NCI-H146 (cell line): ENCODE data around the gene MAP3K4.
"Not testable (repeated sequence)": the region's sequence is repeated elsewhere in the genome, so short reads cannot be mapped to it uniquely, and the experiment has no call there.

Source experiments
- DNase-seq: peaks from one replicate; lab custom pipeline; 2025; lab: John Stamatoyannopoulos, UW

Gene MAP3K4

DNA sequence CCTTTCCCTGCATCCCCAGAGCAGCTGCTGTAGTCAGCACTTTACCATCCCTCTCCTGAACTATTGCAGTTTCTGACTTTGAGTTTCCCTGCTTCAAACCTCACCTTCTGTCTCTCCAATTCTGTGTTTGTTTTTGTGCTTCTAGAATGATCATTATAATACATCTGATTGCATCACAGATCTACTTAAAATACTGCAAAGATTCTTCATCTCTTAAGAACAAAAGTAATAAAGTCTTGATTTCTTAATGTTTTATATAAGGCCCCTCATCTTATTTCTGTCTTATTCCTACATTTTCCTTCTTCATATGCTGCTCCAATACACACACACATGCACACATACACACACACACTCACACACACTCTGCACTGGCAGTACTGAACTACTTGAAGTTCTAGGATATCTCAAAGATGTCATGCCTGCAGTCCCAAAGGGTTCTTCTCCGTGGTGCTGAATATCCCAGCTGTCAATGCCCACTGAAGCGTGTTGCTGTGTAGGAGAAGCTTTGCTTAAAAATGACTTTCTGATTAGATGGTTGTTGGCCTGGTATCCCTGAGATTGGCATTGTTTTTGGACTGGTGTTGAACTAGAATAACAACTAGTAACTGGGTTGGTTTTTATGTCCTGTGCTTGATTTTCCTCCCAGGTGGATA, 97.2 kb downstream of the MAP3K4 start:
- no peak for DNase-seq

DNA sequence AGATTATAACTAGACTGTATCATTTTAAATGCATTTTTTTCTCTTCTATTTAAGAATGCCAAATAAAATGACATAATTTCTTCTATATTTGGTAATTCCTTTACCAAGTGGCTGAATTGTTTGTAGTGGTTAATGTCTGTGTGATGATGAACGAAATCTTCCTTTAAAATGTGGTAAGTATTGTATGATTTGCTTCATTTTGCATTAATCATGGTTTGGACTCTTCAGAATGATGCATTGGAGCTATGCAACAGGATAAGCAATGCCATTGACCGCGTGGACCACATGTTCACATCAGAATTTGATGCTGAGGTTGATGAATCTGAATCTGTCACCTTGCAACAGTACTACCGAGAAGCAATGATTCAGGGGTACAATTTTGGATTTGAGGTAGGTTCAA, 99.6 kb downstream of the MAP3K4 start:
- no peak for DNase-seq

DNA sequence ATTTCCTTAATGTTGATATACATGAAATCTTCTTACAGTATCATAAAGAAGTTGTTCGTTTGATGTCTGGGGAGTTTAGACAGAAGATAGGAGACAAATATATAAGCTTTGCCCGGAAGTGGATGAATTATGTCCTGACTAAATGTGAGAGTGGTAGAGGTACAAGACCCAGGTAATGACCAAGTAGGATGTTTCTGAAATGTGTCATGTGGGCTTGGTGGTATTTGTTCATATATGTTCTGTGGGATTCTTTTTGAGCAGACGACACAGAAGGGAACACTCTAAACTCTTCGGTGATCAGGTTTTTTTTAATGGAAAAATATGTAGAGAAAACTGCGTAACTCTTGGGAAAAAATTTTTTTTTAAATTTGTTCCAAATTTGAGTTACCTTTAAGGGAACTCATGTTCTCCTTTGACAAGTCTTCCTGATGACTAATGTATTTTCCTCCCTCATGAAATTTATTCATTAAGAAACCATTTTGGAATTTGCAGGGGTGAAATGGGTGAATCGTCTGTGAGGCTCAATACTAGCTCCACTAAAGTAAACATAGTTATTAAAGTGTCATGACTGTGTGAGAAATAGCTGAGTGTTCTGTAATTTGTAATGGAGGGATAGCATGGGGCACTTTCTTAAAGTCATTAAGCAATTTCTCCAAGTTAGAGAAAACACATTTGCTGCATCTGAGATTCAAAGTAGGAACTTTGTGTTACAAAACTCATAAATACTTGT, 100.6 kb downstream of the MAP3K4 start:
- no peak for DNase-seq

DNA sequence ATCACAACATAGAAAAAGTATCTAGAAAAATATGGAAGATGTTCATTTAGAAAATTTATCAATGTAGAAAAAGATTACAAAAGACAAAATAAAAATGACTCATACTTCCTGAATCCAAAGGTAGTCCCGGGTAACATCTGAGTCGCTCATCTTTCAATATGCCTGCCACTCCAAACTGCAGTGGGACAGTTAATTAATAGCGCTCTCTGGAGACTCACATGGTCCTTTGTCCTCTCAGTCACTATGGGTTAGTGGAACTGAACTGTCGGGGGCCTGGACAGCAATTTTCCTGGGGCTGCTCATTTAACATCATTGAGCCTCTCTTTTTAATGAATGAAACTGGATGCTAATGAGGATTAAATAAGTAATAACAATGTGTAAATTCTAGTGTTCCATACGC, 103.4 kb downstream of the MAP3K4 start:
- no peak for DNase-seq

DNA sequence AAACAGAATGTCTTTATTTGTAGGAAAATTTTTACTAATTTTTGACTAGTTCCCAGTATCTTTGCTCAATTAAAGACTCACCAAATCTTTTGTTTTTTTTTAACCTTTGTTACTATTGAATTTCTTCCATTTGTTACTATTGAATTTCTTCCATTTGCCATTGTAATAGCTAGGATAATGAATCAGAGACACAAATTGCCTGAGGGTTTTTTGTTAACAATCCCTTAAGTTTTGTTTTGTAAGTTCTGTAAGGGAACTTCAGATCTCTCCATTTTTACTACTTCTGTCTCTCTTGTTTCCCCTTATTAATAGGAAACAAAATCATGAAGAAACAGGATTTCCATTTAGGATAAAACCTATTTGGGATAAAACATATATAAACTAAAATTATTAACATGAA, 104.3 kb downstream of the MAP3K4 start:
- DNase-seq, result no peak

DNA sequence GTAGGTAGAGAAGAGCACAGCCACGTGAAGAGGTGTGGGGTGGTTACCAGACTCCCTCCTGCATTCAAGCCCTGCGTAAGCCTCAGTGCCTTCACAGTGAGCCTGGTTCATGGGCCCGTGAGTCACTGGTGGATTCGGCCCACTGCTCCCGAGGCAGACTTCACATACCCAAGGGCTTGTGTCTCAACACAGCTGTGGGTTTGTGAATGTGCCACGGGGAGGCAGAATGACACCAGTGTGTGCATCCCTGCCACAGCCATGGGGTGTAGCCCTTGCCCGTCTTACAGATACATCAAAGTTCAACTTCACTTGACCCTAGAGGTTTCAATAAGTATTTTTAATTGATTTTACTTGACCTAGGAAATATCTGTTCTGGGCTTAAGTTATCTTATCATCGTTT, 108.5 kb downstream of the MAP3K4 start:
- DNase-seq, result no peak

DNA sequence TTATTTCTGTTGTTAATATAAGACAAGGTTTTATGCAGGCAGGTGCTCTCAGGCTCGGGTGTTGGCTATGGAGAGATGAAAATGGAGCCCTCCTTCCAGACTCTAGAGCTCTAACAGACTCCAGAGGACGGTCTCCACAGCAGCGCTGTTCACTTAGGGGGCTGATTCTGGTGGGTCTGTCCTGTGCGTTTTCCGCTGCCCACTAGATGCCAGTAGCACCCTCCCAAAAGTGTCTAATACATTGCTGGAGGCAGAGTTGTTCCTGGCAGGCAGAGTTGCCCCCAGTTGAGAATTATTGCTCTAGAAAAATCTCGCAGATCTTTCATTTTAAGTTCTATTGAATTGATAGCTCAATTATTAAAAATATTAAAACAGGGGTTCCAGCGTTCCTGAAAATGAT, 109.9 kb downstream of the MAP3K4 start:
- DNase-seq, result peak; percentile 22

DNA sequence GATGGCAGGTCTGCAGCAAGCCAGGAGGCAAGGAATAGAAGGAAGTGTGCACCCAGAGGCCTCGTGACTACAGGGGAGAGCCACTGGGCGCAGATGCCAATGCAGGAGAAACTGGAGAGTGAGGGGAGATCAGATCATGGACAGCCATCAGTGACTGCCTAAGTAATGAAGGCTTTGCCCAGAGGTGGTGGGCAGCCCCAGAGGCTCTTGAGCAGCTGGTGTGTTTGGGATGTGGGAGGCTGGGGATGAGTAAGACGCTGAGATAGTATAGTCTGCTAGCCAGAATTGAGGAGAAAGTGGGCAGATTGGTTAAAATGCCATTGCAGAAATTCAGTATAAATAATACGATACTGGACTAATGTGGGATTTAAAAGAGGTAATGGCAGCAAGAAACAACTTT, 111.9 kb downstream of the MAP3K4 start:
- no peak for DNase-seq

DNA sequence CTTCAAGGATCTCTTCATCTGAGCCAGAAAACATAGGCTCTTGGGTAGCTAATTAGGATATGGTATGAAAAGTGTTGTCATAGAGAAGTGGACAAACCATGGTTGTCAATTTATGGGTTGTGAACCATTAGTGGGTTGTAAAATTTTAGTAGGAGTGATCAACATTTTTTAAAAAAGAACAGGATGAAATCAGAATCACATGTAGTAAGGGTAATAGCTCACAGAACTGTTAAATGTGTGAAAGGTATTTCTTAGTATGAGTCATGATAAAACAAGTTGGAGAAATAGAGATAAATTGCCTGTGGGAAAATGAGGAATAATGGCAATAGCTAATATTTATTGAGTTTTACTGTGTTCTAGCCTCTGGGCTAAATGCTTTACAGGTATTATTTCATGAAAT, 113.4 kb downstream of the MAP3K4 start:
- DNase-seq, result no peak

DNA sequence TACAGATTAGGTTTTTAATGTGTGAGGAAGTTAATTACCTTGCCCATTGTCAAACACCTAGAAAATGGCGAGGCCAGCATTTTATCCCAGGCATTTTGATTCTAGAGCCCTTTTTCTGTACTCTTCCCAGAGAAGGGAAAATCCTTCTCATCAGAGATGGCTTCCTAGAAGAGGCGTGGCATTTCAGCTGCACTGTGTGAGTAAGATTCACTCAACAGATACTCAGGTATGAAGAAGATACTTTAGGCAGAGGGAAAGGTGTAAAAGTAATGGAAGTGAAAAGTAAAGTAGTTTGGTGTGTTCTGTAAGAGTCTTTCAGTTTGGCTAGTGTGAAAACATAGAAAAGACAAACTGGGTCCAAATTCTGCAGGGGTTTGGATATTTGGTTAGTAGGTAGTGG, 113.8 kb downstream of the MAP3K4 start:
- no peak for DNase-seq

DNA sequence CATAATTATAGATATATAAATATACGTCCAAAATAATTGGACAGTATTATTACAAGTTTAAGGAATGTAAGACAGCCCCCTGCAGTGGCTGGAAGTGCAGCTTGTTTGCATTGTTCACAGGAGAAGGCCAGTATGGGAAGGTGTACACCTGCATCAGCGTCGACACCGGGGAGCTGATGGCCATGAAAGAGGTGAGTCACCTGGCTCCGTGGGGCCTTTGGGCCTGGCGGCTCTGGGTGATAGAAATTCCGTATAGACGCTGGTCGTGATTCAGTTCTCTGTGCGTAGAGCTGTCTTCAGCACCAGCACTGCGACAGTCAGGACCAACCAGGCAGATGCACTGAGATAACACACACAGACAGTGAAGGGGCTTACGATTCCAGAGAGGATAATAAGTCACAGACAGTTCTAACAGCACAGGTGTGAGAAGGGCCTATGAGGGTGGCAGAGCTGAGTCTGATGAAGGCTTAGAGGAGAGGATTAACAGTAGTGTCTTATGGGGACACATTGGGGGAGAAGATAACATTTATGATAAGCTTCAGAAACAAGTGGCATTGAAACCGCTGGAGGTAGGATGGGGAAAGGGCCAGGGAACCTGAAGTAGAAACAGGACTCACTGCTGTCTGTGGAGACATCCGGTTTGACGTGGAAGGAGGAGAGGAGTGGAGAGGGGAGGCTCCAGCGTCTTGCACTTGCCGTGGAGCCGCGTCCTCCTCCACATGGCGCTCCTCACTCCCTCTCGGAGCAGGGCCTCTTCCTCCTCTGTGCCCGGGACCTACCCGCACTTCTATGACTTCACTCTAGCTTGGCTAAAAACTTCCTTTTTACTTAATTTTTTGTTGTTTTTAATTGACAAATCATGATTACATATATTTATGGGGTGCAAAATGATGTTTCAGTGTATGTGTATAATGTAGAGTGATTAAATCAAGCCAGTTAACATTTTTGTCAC, 116.5 kb downstream of the MAP3K4 start:
- peak; percentile 32 for DNase-seq

DNA sequence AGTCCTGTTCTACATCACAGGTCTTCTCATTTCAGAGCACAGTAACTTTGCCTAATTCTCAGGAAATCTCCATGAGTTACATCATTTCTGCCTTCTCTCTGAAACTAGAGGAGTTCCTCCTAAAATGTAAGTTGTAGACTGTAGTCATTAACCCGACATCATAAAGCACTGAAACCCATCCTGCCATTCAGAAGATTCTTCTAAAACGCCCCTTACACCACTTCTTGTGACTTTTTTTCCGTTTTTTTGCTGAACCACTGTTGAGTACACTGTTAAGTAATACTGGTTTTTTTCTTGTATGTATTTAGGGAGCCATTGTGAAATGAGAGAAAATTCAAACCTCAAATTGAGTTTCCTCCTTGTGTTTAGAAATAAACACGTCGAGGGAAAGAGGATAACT, 117.3 kb downstream of the MAP3K4 start:
- DNase-seq, result no peak

DNA sequence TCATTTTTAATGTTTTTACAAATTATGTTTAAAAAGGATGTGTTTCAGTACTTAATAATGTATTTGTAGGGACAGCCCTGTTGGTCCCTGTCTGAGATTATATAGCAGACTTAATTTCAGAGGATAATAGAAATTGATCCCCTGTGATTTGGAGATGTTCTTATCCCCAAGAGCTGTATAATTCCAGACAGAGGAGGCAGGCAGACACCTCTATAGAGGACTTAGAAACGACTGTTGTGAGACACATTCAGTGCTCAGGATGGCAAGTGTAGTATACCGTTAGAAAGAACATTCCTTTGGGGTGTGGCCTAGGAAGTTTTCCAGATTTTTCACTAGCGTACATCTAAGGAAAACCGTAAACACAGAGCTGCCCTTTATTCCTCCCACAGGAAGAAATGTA, 117.8 kb downstream of the MAP3K4 start:
- no peak for DNase-seq

DNA sequence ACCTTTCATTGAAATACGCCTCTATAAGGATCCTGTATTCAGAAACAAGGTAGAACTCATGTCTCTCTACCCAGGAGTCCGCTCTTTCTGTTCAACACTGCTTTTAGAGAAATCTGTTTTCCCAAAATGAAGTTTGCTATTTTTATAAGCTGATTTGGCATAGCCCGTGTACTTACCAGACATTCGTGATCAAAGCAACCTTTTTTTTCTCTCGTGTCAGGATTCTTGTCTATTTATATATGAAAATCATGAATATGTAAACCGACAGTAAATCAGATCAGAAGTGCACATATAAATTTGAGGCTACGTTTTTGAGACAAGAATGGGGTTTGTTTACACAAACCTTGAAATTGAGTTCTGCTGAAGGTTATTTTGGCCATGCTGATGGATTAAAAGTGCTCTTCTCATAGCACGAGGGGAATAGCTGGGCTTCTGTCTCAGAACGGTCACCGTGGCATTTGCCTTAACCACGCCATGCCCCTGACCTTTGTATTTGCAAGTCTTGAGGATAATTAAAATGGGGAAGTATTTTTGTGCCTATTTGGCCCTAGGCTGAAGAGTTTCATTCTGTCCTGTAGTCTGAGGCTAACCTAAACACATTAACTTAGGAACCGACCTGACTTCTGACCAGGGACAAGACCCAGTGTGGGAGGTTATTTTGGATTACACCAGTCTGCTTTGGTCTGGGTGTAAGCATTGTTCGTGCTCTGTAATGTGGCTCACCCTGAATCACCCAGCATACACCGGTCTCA, 118.6 kb downstream of the MAP3K4 start:
- no peak for DNase-seq

DNA sequence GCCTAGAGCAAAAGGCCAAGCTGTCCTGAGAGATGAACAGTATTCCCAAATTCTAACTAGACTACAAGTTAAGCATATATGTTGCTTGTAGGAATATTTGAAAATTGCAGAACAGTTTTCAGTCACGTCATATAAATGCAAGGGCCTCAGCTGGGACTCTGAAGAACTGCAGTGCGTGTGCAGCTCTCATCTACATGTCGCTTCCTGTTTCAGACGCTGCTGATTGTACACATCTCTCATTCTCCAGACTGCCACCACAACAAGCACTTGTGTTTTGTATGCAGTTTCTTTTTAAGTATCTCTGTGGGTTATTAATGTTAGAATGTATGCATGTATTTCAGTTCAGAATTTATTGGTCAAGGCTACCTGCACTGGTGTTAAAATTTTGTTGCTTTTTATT, 119.7 kb downstream of the MAP3K4 start:
- DNase-seq, result no peak

DNA sequence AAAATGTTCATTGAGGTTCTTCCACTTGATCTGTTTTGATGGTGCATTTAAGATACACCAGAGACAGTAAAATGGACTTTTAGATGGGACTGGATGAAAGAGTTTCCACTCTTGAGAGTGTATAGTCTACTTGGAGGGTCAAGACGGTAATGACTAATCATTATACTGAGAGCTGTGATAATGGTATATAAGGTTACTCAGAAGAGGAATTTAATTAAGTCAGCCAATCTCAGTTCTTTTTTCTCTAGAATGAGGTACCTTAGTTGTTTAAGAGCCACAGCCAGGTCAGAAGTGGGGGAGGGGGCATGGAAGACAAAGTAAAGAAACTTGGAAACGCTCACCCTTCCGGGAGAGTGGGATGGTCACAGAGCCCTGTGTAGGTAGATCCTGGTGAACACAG, 123.9 kb downstream of the MAP3K4 start:
- no peak for DNase-seq

DNA sequence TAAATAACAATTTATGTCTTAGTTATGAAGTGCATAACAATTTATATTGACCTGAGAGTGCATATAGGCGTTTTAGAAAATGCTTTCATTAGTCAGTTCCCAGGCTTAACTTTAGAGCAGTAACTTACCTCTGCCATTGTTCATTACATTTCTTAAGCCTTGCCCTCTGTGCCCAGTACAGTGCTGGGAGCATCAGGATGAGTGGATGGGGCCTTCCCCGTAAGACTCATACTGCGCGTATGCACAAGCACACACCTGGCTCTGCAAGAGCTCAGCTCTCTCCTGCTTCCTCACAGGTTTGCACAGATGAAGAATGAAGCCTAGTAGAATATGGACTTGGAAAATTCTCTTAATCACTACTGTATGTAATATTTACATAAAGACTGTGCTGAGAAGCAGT, 125.0 kb downstream of the MAP3K4 start:
- no peak for DNase-seq

DNA sequence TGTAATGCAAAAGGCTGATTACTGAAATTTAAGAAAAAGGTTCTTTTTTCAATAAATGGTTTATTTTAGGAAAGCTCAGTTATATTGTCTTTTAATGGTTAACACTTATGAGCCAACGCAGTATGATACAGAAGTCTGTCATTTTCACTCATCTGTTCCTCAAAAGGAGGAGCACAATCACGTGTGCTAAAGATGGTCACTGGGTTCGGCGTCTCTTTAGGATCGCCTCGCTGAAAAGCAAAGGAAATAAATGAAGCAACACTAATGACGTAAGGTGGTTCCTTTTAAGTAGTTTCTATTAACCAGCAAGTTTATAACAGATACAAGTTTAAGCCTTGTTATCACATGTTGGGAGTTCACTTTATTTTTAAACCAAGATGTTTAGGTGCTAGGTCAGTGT, 125.7 kb downstream of the MAP3K4 start:
- no peak for DNase-seq

DNA sequence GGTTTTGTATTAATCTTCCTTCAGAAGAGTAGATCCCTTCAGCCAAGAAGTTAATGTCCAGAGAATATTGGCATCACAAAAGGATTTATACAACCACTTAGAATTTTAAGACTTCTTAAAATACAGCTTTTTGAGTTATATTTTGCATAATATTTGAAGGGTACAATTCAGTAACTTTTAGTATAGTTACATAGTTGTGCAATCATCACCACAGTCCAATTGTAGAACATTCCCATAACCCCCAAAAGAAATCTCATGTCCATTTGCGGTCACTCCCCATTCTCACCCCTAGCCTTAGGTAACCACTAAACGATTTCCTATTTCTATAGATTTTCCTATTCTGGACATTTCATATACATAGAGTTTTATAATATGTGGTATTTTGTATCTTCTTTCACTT, 126.4 kb downstream of the MAP3K4 start:
- DNase-seq, result no peak

DNA sequence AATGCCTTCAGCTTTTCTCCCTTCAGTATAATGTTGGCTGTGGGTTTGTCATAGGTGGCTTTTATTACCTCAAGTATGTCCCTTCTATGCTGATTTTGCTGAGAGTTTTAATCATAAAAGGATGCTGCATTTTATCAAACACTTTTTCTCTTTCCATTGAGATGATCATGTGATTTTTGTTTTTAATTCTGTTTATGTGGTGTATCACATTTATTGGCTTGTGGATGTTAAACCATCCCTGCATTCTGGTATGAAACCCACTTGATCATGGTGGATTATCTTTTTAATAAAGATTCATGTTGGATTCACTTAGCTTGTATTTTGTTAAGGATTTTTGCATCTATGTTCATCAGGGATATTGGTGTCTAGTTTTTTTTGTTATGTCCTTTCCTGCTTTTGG, 131.8 kb downstream of the MAP3K4 start:
- not testable (repeated sequence) for DNase-seq

DNA sequence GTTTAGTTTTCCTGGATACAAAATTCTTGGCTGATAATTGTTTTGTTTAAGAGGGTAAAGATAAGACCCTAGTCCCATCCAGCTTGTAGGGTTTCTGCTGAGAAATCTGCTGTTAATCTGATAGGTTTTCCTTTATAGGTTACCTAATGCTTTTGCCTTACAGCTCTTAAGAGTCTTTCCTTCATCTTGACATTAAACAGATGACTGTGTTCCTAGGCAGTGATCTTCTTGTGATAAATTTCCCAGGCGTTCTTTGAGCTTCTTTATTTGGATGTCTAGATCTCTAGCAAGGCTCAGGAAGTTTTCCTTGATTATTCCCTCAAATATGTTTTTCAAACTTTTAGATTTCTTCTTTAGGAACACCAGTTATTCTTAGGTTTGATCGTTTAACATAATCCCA, 134.0 kb downstream of the MAP3K4 start:
- DNase-seq, result no peak

DNA sequence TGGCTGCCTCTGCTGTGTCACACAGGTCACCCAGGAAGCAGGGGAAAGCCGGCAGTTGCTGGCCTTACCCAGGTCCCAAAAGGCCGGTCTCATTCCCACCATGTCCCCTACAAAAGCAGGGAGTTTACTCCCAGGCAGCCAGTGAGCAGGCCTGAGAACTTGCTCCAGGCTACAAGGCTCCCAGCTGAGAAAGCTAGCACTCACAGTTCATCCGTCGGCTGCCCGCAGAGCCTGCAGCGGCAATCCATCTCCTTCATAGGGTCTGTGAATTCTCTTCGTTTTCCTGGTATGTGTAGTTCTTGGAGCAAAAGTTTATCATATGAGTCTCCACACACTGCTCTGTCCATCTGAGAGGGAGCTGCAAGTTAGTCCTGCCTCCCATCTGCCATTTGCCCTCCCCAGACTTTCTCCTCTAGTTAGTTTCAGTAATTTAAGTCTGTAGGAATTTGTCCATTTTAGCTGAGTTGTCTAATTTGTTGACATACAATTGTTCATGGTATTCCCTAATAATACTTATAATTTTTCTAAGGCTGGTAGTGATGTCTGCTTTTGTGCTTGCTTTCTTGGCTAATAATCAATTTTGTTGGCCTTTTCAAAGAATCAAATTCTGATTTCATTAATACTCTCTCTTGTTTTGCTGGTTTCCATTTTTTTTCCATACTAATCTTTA, 135.6 kb downstream of the MAP3K4 start:
- no peak for DNase-seq
